Fibroblast of upper back skin (primary cell): Measurements from ENCODE around the gene KLHL13.
"Not testable (repeated sequence)": the region's sequence is repeated elsewhere in the genome, so short reads cannot be mapped to it uniquely, and the experiment has no call there.

Experiments
- DNase-seq: peaks from one replicate; pipeline ENCODE4 v3.0.0-alpha.2; 2013

KLHL13 gene

GRCh38 chrX:118066867-118067515 lies 49.6 kb downstream of the KLHL13 start:
- DNase-seq = no peak

GRCh38 chrX:118062817-118063615 lies 53.6 kb downstream of the KLHL13 start:
- DNase-seq = no peak

- no peak for DNase-seq
Observed at GRCh38 chrX:118062048-118062789, 54.4 kb downstream of the KLHL13 start.

GRCh38 chrX:118058924-118059323 lies 57.7 kb downstream of the KLHL13 start:
- no peak for DNase-seq

GRCh38 chrX:118056870-118057269 lies 59.7 kb downstream of the KLHL13 start:
- no peak for DNase-seq

- DNase-seq = no peak
Observed at GRCh38 chrX:118049713-118050112, 66.9 kb downstream of the KLHL13 start.

GRCh38 chrX:118047446-118048186 lies 69.0 kb downstream of the KLHL13 start:
- DNase-seq = no peak

GRCh38 chrX:118039591-118039990 lies 77.0 kb downstream of the KLHL13 start:
- no peak for DNase-seq

GRCh38 chrX:118038614-118039365 lies 77.8 kb downstream of the KLHL13 start:
- DNase-seq = no peak

- no peak for DNase-seq
Observed at GRCh38 chrX:118026631-118027030, 90.0 kb downstream of the KLHL13 start.

GRCh38 chrX:118025226-118025625 lies 91.4 kb downstream of the KLHL13 start:
- no peak for DNase-seq

GRCh38 chrX:118024482-118024881 lies 92.1 kb downstream of the KLHL13 start:
- no peak for DNase-seq

GRCh38 chrX:118022753-118023152 lies 93.9 kb downstream of the KLHL13 start:
- DNase-seq = no peak

- DNase-seq = no peak
Observed at GRCh38 chrX:118016422-118016821, 100.2 kb downstream of the KLHL13 start.

GRCh38 chrX:118002417-118002816 lies 114.2 kb downstream of the KLHL13 start:
- not testable (repeated sequence) for DNase-seq

GRCh38 chrX:118000518-118000917 lies 116.1 kb downstream of the KLHL13 start:
- no peak for DNase-seq

GRCh38 chrX:117998171-117998570 lies 118.4 kb downstream of the KLHL13 start:
- no peak for DNase-seq

GRCh38 chrX:117996918-117997480 lies 119.6 kb downstream of the KLHL13 start:
- DNase-seq = peak; percentile 5

- no peak for DNase-seq
Observed at GRCh38 chrX:117996408-117996807, 120.2 kb downstream of the KLHL13 start.

- DNase-seq = no peak
Observed at GRCh38 chrX:117995378-117995777, 121.2 kb downstream of the KLHL13 start.

- no peak for DNase-seq
Observed at GRCh38 chrX:117992192-117992723, 124.4 kb downstream of the KLHL13 start.

- no peak for DNase-seq
Observed at GRCh38 chrX:117990438-117990837, 126.2 kb downstream of the KLHL13 start.
